HK-2 (cell line): Measurements from ENCODE around the gene ADIPOR2.
"Not testable (repeated sequence)": the region's sequence is repeated elsewhere in the genome, so short reads cannot be mapped to it uniquely, and the experiment has no call there.

ENCODE experiments used
- DNase-seq: peaks from one replicate; pipeline ENCODE4 v3.0.0-alpha.2; 2018; ENCODE audit not compliant: unreplicated experiment

ADIPOR2 gene

DNA sequence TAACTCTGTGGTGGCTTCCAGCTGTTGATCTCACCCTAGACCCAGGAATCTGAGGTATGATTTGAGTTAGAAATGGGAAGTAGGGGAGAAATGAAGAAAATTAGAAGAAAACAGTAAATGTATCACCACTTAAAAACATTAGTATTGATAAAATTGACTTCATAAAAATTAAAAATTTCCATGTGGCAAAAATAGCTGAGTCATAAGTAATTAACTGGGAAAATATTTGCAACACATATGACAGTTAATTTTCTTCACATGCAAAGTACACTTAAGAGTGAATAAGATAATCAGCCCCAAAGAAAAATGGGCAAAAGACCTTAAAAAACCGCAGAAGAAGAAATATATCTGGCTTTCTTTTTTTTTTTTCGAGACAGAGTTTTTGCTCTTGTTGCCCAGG, 25.5 kb upstream of the ADIPOR2 start:
- DNase-seq, result no peak

DNA sequence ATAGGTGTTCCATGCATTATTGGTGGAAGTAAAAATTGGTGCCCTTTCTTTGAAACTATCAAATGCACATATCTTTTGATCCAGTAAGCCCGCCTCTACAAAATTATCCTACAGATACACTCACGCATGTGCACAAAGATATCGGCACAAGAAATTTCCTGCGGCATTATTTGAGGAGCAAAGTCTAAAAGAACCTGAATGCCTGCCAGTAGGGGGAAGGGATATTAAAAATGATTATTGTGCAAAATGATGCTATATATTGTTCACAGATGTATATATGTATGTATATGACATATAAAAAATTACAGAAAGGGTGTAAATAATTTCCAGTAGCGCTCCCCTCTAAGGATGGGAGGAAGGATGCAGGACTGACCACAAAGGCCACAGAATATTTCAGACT, 24.7 kb upstream of the ADIPOR2 start:
- DNase-seq, result no peak

DNA sequence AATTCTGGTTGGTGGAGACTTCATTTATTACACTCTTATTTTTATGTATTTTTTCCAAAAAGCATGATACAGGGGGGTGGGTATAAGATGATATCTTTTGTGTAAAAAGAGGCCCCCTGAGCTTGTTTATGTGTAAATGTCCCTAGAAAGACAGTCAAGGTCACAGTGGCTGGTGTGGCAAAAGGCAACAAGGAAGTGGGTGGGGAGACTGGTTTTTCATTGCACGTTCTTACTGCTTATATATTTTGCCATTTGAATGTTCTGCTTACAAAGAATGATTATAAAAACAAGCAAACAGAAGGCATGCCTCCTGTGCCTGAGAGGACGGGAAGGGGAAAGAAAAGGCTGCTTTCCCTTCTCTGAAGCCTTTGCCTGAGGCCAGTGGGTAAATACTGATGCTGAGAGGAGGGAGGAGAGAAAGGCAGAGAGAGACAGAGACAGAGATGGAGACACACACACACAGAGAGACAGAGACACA, 24.1 kb upstream of the ADIPOR2 start:
- no peak for DNase-seq

DNA sequence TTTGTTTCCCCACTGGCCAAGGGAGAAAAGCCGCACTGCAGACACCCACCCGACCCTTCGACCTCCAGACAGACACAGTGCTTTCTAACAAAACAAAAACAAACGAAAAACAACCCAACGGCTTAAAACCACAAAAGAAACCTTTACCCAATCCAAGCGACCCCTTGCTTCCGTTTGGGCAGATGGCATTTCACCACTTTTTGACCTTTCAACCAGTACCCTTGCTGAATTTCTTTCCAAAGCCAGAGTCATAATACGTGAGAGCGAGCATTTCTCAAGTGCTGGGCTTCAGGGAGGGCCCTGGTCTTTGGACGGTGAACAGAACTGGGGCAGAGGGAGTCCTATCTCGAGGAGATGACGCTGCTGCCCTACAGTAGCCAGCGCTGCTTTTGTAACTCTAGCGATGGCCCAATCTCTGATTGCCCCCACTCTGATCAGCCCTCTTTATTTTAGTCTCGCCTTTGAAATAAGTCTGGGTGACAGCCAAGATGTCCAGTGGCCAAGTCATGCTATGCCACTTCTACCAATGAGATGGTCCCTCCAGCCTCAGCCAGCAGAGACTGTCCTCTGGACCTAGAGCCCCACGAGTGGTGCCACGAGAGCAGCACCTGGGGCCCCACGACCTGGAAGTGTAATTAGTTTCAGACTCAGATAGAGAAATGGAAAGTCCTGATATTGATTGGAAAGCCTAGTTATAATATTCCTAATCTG, 21.9 kb upstream of the ADIPOR2 start:
- DNase-seq, result no peak

DNA sequence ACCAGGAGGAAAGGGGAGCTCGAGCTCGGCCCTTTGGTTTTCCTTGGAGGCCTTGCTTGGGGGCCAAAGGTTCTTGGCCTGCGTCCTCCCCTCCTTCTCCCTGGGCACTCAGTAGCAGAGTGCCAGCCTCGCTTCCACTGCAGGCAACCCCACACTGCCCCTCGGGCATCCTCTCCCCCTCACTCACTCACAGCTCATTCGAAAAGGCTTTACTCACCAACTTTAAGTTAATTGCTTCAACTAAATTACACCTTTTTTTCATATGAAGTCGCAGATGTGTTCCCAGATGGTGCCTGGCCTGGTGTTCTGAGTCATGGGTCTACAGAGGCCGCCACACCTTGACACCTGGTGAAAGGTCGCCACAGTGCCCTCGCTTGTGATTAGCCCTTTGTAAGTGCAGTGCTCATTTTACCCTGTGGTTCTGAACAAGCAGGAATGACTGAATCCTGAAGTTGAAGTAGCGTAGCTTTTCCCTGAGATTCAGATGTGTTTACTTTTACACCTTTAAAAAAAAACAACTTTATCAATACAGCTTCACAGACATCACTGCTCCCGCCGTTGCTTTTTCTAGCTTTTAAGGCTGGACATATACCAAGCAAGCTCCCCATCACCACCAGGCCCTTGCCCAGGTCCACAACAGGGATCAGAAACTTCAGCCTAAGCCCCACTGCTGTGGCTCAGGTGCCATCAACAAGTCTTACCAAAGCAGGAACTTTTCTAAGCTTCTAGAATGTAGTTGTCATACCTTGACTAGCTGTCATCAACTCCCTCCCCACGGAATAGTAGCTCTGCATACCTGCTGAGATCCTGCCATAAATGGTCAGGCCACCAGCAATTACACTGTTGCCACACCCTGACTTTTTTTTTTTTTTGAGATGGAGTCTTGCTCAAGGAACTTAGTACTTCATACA, 20.3 kb upstream of the ADIPOR2 start:
- no peak for DNase-seq

DNA sequence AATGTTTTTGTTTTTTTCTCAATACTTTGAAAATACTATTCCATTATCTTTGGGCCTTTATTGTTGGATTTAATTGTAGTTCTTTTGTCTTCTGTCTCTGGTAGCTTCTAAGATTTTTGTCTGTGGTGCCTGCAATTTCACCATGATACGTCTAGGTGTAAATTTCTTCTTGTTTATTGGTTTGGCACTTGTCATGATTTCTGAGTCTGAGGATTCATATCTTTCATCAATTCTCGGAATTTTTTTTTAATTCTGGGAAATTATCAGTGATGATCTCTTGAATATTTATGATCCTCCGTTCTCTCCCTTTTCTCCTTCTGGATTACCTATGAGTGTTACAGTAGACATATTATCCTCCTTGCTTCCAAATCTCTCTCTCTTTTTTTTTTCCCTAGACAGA, 14.8 kb upstream of the ADIPOR2 start:
- no peak for DNase-seq

DNA sequence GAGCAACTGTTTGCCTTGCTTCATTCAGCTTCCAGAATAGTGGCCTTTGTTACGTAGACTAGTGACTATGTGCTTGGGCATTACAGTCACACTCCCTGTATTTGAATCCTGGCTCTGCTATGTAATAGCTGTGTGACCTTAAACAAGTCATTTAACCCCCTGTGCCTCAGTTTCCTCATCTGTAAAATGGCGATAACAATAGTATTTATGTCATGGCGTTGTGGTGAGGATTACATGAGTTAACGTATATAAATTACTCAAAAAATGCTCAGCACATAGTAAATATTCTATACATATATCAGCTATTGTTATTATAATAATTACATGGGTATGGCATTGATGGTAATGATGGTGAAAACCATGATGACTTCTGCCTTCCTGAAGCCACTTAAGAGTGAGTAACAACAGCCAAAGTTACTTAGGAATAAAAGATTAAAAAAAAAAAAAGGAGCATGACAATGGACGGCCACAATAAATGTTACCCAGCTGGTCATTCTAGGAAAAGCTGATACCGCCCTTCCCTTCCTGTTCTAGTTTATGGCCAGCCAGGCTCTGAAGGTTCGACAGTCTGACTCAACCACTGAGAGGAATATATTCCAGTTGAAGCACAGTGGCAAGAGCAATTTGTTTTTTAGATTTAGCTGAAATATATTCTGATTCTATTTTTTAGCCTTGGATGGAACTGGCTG, 9.9 kb upstream of the ADIPOR2 start:
- no peak for DNase-seq

DNA sequence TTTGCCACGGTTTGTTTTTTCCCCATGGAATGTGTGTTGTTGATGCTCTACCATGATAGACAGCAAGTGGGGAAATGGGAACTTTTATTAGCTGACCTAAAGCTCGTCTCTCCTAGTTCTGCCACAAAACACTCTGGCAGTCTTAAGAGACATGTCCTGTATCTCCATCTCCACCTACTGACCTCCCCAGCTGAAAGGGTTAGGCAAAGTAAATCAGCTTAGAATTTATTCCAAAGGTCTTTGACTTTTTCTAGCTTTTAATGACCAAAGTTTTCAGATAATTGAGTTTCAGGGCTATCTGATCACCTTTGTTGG, 9.4 kb upstream of the ADIPOR2 start:
- DNase-seq, result no peak

DNA sequence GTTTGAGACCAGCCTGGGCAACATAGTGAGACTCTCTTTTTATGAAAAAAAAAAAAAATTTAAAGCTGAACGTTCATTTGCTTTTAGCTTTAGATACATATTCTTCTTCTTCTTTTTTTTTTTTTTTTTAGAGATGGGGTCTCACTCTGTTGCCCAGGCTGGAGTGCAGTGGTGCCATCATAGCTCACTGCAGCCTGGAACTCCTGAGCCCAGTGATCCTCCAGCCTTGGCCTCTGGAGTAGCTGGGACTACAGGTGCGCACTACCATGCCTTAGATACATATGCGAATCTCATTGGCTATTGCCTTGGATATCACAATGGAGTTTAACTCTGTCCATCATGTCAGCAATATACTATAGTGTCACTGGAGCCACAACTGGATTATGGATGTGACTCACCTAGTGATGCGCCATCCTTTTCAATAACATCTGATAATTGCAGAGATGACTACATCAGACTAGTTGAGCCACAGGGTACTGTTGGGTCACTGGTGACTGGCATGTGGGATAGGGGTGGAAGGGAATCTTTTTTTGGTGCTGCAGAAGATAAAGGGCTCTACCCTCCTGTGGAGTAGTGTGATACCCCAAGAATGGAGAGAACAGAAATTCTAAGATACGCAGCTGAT, 2.7 kb upstream of the ADIPOR2 start:
- DNase-seq, result no peak

DNA sequence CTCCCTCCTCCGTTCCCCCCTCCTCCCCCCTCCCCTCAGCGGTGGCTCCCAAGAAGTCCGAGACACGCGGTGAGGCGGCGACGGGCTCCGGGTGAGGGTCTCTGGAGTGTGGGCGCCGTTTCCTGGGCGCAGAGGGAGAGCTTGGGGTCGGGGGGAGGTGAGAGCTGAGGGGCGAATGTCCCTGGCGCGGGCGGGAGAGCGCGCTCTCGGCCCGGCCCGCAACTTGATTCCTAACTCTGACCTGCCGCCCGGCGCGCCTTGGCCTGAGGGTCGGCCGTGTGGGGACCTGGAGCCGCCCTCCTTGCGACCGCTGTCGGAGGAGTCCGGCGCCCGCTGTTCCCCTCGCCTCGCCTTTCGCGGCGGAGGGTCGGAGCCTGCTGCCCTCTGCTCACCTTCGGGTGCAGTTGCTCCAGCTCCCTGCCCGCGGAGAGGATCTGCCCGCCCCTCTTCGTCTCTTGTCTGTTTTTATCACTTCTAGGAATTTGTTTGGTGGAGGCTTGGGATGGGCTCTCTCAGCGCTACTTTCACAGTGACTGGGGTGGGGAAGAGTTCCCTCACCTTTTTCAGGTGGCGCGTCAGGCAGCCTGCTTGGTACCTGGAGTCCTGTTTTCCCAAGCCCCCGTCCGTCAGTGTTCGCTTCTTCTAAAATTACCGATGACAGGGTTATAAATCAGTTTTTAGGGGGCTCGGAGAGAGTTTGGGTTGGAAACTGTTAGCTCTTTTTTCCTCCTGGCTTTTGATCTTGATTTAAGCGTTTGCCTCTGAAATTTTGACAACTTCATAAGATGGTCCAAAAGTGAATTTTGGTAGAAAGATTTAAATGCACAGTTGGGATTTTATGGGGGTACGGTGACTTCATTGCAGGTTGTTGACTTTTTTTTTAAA, 495 bp downstream of the ADIPOR2 start:
- no peak for DNase-seq

DNA sequence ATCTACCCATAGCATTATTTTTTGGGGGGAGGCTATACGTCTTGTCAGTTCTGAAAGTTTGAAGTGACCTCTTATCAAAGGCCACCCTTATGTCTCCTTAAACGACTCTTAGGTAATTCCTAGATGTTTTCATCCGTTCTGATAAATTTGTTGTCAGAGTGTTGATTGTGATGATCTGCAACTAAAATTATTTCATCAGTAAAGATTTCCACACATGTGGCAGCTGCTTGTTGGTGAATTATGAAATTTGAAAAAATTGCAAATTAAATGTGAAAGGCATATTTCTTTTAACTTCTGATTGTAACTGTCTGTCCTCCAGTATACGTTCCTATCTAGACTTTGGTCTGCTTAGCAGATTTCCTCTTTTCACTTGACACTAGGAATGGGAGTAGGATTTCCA, 1.4 kb downstream of the ADIPOR2 start:
- DNase-seq, result no peak

DNA sequence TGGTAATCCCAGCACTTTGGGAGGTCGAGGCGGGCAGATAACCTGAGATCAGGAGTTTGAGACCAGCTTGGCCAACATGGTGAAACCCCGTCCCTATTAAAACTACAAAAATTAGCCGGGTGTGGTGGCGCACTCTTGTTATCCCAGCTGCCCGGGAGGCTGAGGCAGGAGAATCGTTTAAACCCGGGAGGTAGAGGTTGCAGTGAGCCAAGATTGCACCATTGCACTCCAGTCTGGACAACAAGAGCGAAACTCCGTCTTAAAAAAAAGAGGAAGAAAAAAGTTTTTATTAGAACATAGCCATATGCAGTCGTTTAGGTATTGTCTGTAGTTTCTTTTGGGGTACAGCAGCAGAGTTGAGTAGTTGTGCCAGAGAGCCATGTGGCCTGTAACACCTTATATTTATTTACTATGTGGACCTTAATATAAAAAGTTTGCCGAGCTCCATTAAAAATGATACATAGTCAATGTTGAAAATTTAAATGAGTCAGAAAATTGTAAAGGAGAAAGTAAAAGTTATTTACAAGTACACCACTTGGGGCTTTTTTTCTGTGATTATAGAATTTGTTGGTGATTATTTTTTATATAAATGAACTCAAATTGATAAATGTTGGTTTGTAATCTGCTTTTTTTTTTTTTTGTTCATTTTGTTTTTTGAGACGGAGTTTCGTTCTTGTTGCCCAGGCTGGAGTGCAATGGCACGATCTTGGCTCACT, 2.2 kb downstream of the ADIPOR2 start:
- DNase-seq, result no peak

DNA sequence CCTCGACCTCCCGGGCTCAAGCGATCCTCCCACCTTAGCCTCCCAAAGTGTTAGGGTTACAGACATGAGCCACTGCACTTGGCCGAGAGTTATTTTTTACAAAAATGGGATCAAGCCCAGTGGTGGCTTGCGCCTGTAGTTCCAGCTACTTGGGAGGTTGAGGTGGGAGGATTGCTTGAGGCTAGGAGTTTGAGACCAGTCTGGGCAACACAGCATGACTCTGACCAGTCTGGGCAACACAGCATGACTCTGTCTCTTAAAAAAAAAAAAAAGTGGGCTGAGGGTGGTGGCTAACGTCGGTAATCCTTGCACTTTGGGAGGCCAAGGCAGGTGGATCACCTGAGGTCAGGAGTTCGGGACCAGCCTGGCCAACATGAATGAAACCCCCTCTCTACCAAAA, 4.2 kb downstream of the ADIPOR2 start:
- not testable (repeated sequence) for DNase-seq

DNA sequence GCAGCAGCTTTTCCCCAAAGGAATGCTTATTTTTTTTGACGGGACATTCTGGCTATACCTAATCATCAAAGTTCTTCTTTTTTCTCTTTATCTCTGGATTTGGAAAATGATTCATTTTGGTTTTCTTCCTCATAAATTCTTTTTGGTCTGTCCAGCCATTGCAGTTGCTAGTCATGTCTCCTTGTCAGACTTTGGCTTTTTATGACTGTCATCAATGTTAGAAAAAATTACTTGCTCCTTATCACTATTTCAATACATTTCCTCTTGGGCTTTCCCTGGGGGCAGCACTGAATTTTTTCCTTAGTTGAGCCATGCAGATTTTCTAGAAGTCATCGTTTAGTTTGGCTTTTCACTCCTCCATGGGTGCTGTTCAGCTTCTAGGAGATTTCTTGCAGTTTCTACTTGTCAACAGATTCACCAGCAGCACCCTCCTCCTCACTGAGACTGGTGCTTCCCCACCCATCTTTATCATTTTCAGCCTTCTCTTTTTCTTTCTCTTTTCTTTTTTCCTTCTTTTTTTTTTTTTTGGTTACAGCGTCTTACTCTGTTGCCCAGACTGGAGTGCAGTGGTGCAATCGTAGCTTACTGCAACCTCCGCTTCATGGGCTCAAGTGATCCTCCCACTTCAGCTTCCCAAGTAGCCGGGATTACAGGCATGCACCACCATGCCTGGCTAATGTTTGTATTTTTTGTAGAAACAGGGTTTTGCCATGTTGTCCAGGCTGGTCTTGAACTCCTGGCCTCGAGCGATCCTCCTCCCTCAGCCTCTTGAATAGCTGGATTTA, 5.2 kb downstream of the ADIPOR2 start:
- DNase-seq, result no peak

DNA sequence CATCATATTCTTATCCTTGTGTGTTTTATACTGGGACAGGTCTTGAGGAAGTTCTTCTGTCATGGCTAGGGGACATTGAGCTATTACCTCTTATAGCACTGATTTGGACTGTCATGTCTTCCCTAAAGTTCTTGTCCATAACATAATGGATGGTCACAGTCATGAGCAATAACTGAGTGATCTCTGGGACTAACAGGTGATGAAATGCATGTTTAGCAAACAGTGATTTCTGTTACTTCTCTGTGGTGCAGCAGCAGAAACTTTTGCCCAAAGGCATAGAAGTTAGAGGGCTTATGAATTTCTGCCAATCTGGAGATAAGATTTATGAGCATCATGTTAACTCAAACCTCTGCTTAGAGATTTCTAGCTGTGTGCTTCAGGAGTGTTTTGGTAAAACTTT, 5.9 kb downstream of the ADIPOR2 start:
- no peak for DNase-seq

DNA sequence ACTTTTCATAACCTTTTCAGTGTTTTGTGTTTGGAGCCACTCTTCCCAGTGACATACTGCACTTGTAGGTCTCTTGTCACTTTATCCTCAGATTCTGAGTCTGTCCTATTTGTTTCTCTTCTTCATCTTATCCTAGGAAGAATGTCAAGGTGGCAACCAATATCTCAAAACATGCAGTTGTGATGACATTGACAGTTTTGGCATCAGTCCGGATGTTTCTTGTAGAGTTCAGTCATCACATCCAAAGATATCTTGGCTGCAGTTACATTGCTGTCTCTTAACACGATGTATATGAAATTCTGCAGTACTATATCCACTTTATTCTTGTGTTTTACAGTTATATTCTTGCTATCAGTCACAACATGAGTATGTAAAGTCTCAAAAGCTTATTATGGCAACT, 6.4 kb downstream of the ADIPOR2 start:
- DNase-seq, result no peak

DNA sequence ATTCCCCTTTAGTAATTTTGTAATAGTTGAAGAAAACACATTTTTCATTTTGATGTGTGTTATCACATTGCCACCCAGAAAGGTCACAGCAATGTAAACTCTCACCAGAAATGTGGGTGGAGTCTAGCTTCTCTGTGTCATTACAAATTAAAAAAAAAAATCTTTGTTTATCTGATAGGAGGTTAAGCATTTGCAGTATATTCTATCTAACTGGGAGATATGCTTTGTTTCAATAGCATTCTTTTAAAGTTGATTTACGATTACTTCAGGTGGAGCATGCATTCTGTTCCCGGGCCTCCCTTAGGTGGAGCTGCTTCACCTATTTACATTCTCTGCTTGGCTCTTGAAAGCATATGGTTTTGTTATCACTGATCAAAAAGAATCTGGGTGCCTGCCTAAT, 7.8 kb downstream of the ADIPOR2 start:
- DNase-seq, result no peak

DNA sequence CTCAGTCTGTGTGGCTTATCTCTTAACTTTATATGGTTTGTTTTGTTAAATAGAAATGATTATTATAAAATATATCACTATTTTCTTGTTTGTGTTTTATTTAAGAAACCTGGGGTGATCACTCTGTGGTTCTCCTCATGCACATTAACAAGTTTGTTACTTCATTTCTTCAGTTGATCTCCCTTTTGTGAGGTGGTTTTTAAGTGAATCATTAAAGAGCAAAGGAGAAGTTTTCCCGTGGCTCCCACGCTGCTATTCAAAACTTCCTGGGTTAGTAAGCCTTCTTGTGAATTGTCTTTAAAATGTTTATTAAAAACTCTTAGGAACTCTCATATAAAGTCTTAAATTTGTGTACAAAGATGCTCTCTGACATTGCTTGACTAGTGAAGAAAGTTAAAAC, 11.8 kb downstream of the ADIPOR2 start:
- no peak for DNase-seq

DNA sequence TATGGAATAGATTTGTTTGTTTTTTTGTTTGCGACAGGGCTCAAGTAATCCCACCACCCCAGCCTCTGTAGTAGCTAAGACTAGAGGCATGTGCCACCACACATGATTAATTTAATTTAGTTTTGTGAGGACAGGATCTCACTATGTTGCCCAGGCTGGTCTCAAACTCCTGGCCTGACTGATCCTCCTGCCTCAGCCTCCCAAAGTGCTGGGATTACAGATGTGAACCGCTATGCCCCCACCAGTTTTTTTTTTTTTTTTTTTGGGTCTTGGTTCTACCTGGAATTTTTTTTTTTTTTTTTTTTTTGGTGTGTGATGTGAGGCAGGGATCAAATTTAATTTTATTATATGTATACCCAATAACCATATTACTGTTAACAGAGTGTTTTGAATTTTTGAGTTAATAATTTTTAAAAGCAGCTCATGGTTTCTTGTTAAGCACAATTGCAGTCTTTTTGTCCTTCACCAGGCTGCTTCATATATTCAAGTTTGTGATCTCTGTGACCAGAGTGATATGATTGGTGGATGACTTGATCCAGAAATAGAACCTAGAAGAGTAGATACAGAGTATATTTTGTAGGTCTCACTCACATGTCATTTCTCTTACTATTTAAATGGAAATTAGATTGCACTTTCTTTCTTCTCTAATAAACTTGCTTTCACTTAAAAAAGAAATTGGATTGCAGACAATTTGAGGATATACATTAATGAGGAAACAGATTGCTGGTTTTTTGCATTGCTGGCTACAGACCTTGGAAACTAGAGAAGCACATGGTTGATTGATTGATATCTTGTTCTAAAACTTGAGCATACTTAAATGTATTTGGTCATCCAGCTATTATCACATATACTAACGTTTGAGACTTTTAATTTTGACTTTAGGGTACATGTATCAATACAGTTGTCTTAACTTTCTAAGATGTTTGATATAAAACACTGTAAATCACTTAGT, 13.2 kb downstream of the ADIPOR2 start:
- no peak for DNase-seq
